ENCODE data around the gene SASH1. TPM values are rescaled to one million over a fixed set of nuclear protein-coding genes. Genes with fewer than 3 reads are reported as not detected.

Gene SASH1
- total RNA-seq, 1 experiment from 2014 or later = 11.7 TPM

- BruUV-seq (replicated peaks) = no TSS peak
- no peaks in the 10 kb centered on the region for H3K27me3 ChIP-seq (ENCODE audit: insufficient read depth, low read length)
- no peaks in the 10 kb centered on the region for H3K79me2 ChIP-seq (ENCODE audit: insufficient read depth, low read length)
- DNase-seq (ENCODE audit: low read depth, low spot score) = no peak
- H2AFZ ChIP-seq (ENCODE audit: low read depth, low read length, poor library complexity, severe bottlenecking) = no peak overlapping the region
- intact Hi-C loops (cut with micrococcal nuclease) = no loop called here
- H3K9me3 ChIP-seq (ENCODE audit: control insufficient read depth in 1 of 2, insufficient read depth in 1 of 2, low read depth in 1 of 2, low read length in 2 of 2) = no peaks in the 10 kb centered on the region
- H3K36me3 ChIP-seq (ENCODE audit: control insufficient read depth in 1 of 2, insufficient read depth in 2 of 2, low read length in 2 of 2) = no peaks in the 10 kb centered on the region
- no peak for TF ChIP-seq CEBPB (IDR thresholded peaks at IDR 0.05; ENCODE audit: low read depth)
- TF ChIP-seq, protein P1, sequence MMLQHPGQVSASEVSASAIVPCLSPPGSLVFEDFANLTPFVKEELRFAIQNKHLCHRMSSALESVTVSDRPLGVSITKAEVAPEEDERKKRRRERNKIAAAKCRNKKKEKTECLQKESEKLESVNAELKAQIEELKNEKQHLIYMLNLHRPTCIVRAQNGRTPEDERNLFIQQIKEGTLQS (IDR thresholded peaks at IDR 0.05) = no peak
- no peak for TF ChIP-seq TCF7L2 (IDR thresholded peaks at IDR 0.05; ENCODE audit: borderline replicate concordance, extremely low read depth, insufficient read depth, insufficient read length)
- no peak for TF ChIP-seq POLR2AphosphoS5 (IDR thresholded peaks at IDR 0.05; ENCODE audit: low read depth, low read length)
- TF ChIP-seq FOSL1 (IDR thresholded peaks at IDR 0.05; ENCODE audit: low read depth) = no peak
- no peak for TF ChIP-seq SIN3A (IDR thresholded peaks at IDR 0.05; ENCODE audit: low read depth)
- no peak for TF ChIP-seq EGR1 (IDR thresholded peaks at IDR 0.05; ENCODE audit: low read depth)
- TF ChIP-seq, protein P2, sequence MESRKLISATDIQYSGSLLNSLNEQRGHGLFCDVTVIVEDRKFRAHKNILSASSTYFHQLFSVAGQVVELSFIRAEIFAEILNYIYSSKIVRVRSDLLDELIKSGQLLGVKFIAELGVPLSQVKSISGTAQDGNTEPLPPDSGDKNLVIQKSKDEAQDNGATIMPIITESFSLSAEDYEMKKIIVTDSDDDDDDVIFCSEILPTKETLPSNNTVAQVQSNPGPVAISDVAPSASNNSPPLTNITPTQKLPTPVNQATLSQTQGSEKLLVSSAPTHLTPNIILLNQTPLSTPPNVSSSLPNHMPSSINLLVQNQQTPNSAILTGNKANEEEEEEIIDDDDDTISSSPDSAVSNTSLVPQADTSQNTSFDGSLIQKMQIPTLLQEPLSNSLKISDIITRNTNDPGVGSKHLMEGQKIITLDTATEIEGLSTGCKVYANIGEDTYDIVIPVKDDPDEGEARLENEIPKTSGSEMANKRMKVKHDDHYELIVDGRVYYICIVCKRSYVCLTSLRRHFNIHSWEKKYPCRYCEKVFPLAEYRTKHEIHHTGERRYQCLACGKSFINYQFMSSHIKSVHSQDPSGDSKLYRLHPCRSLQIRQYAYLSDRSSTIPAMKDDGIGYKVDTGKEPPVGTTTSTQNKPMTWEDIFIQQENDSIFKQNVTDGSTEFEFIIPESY (IDR thresholded peaks at IDR 0.05; ENCODE audit: extremely low read depth, insufficient replicate concordance, low read length) = no peak
- TF ChIP-seq CBX3 (IDR thresholded peaks at IDR 0.05; ENCODE audit: low read depth) = no peak
- TF ChIP-seq, protein P3, sequence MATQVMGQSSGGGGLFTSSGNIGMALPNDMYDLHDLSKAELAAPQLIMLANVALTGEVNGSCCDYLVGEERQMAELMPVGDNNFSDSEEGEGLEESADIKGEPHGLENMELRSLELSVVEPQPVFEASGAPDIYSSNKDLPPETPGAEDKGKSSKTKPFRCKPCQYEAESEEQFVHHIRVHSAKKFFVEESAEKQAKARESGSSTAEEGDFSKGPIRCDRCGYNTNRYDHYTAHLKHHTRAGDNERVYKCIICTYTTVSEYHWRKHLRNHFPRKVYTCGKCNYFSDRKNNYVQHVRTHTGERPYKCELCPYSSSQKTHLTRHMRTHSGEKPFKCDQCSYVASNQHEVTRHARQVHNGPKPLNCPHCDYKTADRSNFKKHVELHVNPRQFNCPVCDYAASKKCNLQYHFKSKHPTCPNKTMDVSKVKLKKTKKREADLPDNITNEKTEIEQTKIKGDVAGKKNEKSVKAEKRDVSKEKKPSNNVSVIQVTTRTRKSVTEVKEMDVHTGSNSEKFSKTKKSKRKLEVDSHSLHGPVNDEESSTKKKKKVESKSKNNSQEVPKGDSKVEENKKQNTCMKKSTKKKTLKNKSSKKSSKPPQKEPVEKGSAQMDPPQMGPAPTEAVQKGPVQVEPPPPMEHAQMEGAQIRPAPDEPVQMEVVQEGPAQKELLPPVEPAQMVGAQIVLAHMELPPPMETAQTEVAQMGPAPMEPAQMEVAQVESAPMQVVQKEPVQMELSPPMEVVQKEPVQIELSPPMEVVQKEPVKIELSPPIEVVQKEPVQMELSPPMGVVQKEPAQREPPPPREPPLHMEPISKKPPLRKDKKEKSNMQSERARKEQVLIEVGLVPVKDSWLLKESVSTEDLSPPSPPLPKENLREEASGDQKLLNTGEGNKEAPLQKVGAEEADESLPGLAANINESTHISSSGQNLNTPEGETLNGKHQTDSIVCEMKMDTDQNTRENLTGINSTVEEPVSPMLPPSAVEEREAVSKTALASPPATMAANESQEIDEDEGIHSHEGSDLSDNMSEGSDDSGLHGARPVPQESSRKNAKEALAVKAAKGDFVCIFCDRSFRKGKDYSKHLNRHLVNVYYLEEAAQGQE (IDR thresholded peaks at IDR 0.05; ENCODE audit: low read depth) = no peak
- no peak for TF ChIP-seq SRF (IDR thresholded peaks at IDR 0.05; ENCODE audit: low read depth)
- TF ChIP-seq ZFX (IDR thresholded peaks at IDR 0.05) = no peak
- TF ChIP-seq RAD21 (IDR thresholded peaks at IDR 0.05; ENCODE audit: low read depth) = no peak
- TF ChIP-seq EZH2phosphoT487 (IDR thresholded peaks at IDR 0.05; ENCODE audit: borderline replicate concordance) = no peak
- TF ChIP-seq POLR2A (IDR thresholded peaks at IDR 0.05; ENCODE audit: borderline replicate concordance, extremely low read depth, insufficient read depth, insufficient read length) = no peak
- TF ChIP-seq ZNF274 (IDR thresholded peaks at IDR 0.05; ENCODE audit: low read depth, low read length) = no peak
- no peak for TF ChIP-seq YY1 (IDR thresholded peaks at IDR 0.05; ENCODE audit: extremely low read depth, insufficient replicate concordance, low read depth, low read length)
- no peak for TF ChIP-seq JUND (IDR thresholded peaks at IDR 0.05)
- TF ChIP-seq CTCF (IDR thresholded peaks at IDR 0.05 in 2 of 3, conservative IDR thresholded peaks at IDR 0.05 in 1 of 3; ENCODE audit: borderline replicate concordance in 1 of 3, insufficient read depth in 1 of 3, low read depth in 2 of 3, low read length in 2 of 3) = no peak
- no peak for TF ChIP-seq SP1 (IDR thresholded peaks at IDR 0.05; ENCODE audit: low read depth)
- no peak overlapping the region for H3K27ac ChIP-seq (ENCODE audit: low read depth, low read length)
- H3K9ac ChIP-seq (ENCODE audit: low read length) = no peak overlapping the region
- no peaks in the 10 kb centered on the region for H3K9me2 ChIP-seq (ENCODE audit: insufficient read depth)
- no peak overlapping the region for H3K4me3 ChIP-seq (replicated peaks in 1 of 2; ENCODE audit: low read depth in 1 of 2, low read length in 2 of 2)
- no peak overlapping the region for H3K4me2 ChIP-seq (ENCODE audit: low read length)
- ChIA-PET RAD21 (ENCODE audit: low non-redundant PET in 1 of 2, low total read pairs in 2 of 2, uncharacterized antibody in 2 of 2, unreplicated experiment in 2 of 2) (no interaction called here), CTCF (no interaction called here), POLR2A (no interaction called here)
- no peak for ATAC-seq
- no peaks in the 10 kb centered on the region for H4K20me1 ChIP-seq (ENCODE audit: insufficient read depth)
- no peaks in the 10 kb centered on the region for H3K4me1 ChIP-seq (ENCODE audit: control insufficient read depth in 1 of 2, insufficient read depth in 2 of 2, low read length in 2 of 2)
Observed at GRCh38 chr6:148524976-148525375, 182.3 kb downstream of the SASH1 start.
